ENCODE measurements around the gene B4GALNT3.

B4GALNT3 gene

GRCh38 chr12:559906-560455 is 100.2 kb downstream of the B4GALNT3 start:
- no peak for DNase-seq (ENCODE audit: low read depth)

- no peak for DNase-seq (ENCODE audit: low read depth)
Measured at GRCh38 chr12:560691-561390, 101.1 kb downstream of the B4GALNT3 start.

DNA sequence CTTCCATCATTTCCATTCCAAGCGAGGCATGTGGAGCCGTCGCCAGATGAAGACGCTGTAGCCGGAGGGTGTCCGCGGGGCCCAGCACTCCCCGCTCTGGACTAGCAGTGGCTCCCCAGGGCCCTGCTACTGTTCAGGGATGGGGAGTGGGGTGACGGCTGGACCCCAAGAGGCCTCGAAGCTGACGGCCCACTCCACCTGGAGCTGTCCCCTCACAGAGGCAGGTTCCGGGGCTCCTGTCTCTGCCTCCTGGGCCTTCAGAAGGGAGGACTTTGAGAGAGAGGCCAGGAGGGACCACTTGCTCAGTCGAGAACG is 101.6 kb downstream of the B4GALNT3 start:
- DNase-seq (ENCODE audit: low read depth), result no peak

GRCh38 chr12:561908-562593 is 102.3 kb downstream of the B4GALNT3 start:
- DNase-seq (ENCODE audit: low read depth), result no peak

DNA sequence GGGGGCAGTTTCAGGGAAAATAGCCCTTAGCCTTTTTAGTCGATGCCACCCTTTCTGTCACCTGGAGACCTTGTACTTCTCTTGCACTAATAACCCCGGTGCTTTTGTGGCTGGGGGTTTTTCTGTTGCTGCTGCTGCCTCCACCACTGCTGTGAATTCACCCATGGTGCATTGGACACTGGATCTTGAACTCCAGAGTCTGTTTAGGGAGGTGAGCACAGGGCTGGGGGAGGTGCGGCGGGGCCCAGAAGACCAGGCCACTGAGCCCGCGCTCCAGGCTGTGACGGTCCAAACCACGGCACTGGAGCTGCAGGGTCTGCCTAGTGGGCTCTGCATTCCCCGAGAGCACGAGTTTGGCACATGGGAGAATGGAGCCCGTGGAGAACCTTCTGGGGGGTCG is 102.9 kb downstream of the B4GALNT3 start:
- DNase-seq (ENCODE audit: low read depth), result no peak

- no peak for DNase-seq (ENCODE audit: low read depth)
Measured at GRCh38 chr12:563250-563781, 103.6 kb downstream of the B4GALNT3 start.

DNA sequence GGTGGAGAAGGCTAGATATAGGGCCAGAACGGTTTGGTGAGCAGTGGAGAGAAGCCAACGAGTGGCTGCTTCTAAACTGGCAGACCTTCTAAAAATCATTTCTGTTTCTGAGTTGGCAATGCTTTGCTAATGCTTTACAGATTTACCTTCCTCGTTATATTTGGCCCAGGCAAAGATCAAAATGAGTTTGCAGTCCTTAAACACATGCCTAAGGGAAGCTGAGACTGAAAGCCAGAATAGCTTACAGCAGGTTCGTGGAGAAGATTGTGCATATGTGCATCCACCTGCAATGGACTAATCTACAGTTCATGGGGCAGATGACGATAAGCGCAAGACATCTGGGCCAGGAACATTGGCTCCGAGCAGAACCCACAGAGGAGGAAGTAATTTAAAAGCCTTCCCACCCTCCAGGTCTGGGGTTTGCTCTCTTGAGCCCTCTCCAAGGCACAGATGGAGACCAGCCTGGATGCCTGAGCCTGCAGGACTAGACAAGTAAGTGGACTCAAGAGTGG is 104.1 kb downstream of the B4GALNT3 start:
- DNase-seq (ENCODE audit: low read depth), result no peak

DNA sequence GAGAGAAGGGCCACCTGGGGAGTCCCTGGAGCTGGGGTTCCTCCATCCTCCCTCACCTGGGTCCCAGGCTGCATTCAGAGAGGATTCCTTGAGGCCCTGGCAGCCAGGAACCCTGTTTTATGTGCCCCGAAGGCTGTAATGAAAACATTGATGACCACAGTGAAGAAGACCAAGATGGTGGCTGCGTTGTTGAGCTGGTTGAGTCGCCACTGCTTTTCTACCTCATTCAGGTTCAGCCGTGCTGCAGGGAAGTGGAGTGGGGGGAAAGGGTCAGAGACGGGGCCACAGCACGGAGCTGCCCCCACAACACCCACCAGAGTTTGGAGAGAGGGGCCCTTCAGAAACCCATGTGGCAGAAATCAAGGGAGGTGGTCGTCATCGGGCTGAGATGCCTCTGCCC is 105.4 kb downstream of the B4GALNT3 start:
- no peak for DNase-seq (ENCODE audit: low read depth)

DNA sequence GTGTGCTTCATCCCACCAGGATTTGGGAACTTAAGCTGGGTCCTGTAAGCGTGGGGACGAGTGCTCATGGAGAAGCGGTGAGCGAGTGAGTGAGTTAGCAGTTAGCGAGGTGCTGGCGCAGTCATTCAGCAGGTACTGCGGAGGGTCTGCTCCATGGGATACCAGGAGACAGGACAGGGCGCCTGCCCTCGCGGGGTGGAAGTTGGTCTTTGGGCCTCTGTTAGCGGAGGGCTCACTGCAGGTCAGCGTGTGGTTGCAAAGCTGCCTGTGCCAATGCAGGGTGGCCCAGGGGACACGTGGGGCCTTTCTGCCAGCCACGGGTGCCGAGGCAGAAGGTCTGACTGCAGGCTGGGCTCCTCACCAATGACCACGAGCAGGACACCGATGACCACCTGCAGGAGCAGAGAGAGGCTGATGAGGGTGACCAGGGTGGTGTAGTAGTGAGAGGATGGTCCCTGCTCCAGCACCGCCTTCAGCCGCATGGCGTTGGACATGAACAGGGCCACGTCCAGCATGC is 105.9 kb downstream of the B4GALNT3 start:
- no peak for DNase-seq (ENCODE audit: low read depth)

GRCh38 chr12:568486-568885 is 108.7 kb downstream of the B4GALNT3 start:
- DNase-seq (ENCODE audit: low read depth), result no peak

- DNase-seq (ENCODE audit: low read depth), result no peak
Measured at GRCh38 chr12:569091-569676, 109.4 kb downstream of the B4GALNT3 start.

DNA sequence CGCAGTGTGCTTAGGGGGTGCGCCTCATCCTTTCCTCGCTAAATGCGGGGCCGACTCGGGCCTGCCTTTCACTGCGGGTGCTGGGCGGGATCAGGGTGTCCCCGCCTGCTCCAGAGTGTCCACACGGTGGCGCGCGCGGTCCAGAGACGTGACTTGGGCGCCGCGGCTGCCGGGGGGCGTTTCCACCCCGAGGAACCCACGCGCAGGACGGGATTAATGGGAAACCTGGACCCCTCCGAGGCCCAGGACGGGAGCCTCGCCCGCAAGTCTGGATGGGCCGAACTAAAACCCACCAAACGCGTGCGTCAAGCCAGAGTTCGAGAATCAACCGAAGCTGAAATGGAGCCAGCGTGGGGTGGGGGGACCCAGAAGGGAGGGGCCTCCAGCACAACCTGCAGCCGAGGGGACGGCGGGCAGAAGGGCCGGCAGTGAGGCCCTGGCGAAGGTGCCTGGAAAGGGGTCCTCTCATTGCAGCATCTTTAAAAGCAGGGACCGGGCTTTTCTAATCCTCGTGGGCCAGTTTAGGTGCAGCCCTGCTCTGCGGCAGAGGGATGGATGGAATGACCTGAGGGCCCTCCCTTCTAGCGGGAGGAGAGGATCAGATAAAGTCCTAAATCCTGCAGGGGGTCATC is 110.2 kb downstream of the B4GALNT3 start:
- DNase-seq (ENCODE audit: low read depth), result peak; percentile 80

DNA sequence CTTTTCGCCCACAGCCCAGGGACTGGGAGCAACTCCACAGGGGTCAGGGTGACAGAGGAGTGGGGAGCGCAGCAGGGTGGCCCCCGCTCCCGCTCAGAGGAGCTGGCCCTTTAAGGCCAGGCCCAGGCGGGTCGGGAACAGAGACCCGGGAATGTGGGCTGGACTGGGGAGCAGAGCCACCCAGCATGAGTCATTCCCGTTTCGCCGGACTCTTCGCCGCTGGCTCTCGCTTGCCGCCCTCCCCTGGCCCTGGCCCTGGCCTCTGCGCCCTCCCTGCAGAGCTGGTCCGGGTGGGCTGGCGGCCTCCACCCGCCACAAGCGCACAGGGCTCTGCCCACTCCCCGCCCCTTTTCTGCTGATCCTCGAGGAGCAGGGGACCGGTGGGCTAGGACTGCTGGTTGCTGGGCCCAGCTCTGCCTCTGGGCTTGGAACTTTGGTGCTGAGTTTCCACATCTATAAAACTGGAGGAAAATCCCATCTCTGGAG is 110.7 kb downstream of the B4GALNT3 start:
- DNase-seq (ENCODE audit: low read depth), result no peak

DNA sequence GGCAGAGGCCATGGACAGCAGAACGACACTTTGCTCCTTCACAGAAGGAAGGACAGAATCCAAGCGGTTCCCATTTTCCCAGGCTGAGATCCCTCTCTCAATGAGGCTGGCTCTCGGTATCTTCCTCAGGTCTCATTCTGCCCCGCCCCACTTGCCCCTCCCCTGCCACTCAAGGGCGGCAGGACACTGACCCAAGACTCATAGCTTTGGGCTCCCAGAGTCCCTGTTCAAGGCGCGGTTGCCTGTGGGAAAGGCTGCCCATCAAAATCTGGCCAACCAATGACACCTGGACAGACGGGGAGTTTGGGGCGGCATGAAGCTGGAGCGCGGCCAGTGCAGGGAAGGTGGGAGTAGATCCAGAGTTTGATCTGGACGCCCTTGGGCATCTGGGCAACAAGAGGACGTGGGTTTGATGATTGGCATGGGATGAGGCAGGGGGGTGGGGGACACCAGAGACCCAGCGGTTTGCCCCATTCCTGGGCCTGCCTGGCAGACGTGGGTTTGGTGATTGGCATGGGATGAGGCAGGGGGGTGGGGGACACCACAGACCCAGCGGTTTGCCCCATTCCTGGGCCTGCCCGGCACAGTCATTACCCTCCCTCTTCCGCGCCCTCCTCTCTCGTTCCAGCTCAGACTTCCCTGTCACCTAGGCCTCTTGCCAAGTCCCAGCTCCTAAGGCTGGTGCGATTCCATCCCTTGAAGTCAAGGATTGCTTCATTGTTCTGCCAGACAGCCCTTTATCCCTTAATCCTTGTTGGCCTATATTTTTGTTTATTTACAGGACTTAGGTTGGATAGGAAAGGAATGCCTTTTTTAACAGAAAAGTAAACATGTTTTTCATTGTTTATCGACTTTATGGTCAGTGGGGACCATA is 111.4 kb downstream of the B4GALNT3 start:
- DNase-seq (ENCODE audit: low read depth), result no peak

DNA sequence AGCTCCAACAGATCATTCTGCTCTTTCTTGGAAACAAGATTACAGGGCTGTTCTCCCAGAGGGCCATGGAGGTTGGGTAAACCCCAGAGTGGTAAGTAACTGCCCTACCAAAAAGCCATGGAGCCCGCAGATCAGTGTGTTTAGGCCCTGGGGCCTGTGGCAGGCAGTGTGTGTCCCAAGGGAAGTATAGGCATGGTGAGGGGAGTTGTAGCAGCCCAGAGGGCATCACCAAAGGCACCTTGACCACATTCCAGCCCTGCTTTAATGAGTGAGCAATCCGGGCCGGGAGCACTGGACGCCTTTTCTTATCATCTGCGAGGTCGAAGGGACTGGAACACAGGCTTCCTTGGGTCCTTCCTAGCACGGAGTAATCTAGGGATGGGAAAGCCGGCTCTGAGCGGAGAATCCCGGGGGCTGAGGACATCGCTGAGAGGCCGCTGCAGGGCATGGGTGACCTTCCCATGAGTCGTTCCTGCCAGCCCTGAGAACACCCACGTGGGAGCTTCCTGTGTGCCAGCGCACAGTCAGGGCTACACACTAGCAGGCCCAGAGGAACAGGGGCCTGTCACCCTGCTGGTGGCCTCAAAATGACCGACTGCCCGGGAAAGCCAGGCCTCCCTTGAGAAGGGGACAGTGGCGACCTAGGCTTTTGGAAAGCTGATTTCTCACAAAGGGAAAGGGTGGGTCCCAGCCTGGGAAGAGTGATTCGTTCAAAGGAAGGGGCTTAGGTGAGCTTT is 112.2 kb downstream of the B4GALNT3 start:
- no peak for DNase-seq (ENCODE audit: low read depth)

DNA sequence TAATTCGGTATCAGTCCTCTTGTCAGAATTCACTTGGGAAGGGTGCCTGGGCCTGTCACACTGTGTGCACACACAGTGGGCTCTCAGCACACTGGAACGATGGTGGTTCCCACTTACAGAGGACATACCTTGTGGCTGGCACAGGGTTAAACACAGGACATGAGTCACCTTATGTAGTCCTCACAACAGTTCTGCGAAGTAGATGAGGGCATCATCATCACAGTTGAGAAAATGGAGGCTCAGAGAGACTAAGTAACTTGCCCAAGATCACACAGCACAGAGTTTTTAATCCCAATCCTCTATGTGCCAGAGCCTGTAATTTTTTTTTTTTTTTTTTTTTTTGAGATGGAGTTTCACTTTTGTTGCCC is 112.8 kb downstream of the B4GALNT3 start:
- no peak for DNase-seq (ENCODE audit: low read depth)

DNA sequence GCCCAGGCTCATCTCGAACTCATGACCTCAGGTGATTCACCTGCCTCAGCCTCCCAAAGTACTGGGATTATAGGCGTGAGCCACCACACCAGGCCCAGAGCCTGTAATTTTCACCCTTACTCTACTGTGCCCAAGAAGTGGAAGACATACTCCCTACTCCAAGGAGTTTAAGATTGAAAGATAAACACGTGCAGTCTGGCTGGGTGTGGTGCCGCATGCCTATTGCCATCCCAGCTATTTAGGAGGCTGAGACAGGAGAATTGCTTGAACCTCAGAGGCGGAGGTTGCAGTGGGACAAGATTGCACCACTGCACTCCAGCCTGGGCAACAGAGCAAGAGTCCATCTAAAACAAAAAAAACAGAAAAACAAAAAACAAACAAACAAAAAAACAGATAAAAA is 113.5 kb downstream of the B4GALNT3 start:
- DNase-seq (ENCODE audit: low read depth), result no peak

- no peak for DNase-seq (ENCODE audit: low read depth)
Measured at GRCh38 chr12:574475-575128, 114.9 kb downstream of the B4GALNT3 start.

DNA sequence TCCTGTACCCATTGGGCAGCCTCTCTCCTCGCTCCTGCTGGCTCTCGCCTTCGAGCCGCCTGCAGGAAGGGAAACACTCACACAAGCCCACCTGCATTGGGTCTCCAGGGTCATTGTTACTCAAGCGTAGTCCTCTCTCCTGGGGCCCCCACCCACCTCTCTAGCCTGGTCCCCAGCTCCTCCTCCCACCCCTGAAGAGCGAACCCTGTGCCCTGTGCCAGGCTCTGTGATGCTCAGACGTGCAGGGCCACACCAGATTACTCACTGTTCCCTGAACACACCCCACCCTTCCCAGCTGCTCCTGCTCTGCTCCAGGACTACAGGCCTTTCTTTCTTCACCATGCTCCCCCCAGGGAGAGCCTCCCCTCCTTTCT is 115.4 kb downstream of the B4GALNT3 start:
- no peak for DNase-seq (ENCODE audit: low read depth)
